ENCODE data around the gene SLC5A4. TPM values are rescaled to one million over a fixed set of nuclear protein-coding genes. Genes with fewer than 3 reads are reported as not detected.

Gene SLC5A4
- total RNA-seq, 1 experiment from 2014 or later, result not detected

DNA sequence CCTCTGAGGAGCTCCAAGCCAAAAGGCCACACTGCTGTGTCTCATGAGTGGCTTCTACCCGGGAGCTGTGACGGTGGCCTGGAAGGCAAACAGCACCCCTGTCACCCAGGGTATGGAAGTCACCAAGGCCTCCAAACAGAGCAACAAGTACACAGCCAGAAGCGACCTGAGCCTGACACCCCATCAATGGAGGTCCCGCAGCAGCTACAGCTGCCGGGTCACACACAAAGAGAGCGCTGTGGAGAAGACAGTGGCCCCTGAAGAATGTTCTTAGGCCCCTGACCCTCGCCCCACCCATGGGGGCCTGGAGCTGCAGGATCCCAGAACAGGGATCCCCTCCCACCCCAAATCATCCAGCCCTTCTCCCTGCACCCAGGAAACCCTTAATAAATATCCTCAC lies 55.2 kb downstream of the SLC5A4 start:
- Histone ChIP-seq H3K23me2 (ENCODE audit: insufficient read length, low read depth, low read length, poor library complexity, severe bottlenecking) (peaks cover 10% of the 10 kb centered on the region), H2BK20ac (ENCODE audit: low read depth, low read length, poor library complexity, severe bottlenecking) (no peak overlapping the region), H3K4me1 (ENCODE audit: insufficient read depth, low read length) (no peaks in the 10 kb centered on the region), H3K79me1 (ENCODE audit: insufficient read depth, low read depth, low read length, poor library complexity, severe bottlenecking) (no peaks in the 10 kb centered on the region), H3K79me2 (ENCODE audit: insufficient read depth, low read length) (no peaks in the 10 kb centered on the region), H3K14ac (ENCODE audit: insufficient read depth, low read length) (no peak overlapping the region), H2AK5ac (ENCODE audit: insufficient read length, low read length) (no peak overlapping the region), H4K8ac (replicated peaks; ENCODE audit: insufficient read length, low read depth, low read length) (no peak overlapping the region), H3K18ac (ENCODE audit: insufficient read length, low read depth, low read length) (no peak overlapping the region), H4K20me1 (ENCODE audit: control insufficient read depth, insufficient read depth, insufficient read length) (no peaks in the 10 kb centered on the region), H3K4ac (ENCODE audit: low read depth, low read length) (no peak overlapping the region), H2BK12ac (ENCODE audit: insufficient read length, low read depth, low read length) (no peak overlapping the region), H4K91ac (ENCODE audit: insufficient read length, low read depth, low read length) (no peak overlapping the region), H2BK5ac (ENCODE audit: insufficient read length, low read length) (no peak overlapping the region), H3K27me3 (ENCODE audit: insufficient read depth, low read length) (peaks cover 8% of the 10 kb centered on the region; the same call in 1 of the 2 replicates), H2AFZ (ENCODE audit: low read length) (no peak overlapping the region), H3T11ph (ENCODE audit: low read length) (no peak overlapping the region), H3K9me3 (ENCODE audit: control insufficient read depth, low read depth, low read length) (no peaks in the 10 kb centered on the region), H2BK120ac (ENCODE audit: low read depth, low read length, poor library complexity, severe bottlenecking) (no peak overlapping the region), H3K56ac (ENCODE audit: insufficient read length, low read depth, low read length) (no peak overlapping the region), H2BK15ac (ENCODE audit: low read depth, low read length) (no peak overlapping the region), H3K23ac (ENCODE audit: insufficient read length, low read depth, low read length) (no peak overlapping the region), H3K9ac (ENCODE audit: extremely low read depth, insufficient read length, low read length) (no peak overlapping the region), H3K27ac (ENCODE audit: insufficient read length, low read depth, low read length) (no peak overlapping the region), H4K5ac (ENCODE audit: insufficient read length, low read depth, low read length) (no peak overlapping the region), H3K4me2 (ENCODE audit: insufficient read depth, insufficient read length, low read length) (no peak overlapping the region)
- WGBS (ENCODE audit: extremely low coverage, insufficient read length, low lambda C conversion rate), result no CpG with 5 or more reads among the region's 7 CpGs
- TF ChIP-seq, protein P1, sequence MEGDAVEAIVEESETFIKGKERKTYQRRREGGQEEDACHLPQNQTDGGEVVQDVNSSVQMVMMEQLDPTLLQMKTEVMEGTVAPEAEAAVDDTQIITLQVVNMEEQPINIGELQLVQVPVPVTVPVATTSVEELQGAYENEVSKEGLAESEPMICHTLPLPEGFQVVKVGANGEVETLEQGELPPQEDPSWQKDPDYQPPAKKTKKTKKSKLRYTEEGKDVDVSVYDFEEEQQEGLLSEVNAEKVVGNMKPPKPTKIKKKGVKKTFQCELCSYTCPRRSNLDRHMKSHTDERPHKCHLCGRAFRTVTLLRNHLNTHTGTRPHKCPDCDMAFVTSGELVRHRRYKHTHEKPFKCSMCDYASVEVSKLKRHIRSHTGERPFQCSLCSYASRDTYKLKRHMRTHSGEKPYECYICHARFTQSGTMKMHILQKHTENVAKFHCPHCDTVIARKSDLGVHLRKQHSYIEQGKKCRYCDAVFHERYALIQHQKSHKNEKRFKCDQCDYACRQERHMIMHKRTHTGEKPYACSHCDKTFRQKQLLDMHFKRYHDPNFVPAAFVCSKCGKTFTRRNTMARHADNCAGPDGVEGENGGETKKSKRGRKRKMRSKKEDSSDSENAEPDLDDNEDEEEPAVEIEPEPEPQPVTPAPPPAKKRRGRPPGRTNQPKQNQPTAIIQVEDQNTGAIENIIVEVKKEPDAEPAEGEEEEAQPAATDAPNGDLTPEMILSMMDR (conservative IDR thresholded peaks at IDR 0.05), result no peak
- no peak overlapping the region for H3K27ac Mint-ChIP-seq
- peaks cover 93% of the 10 kb centered on the region for H3K27me3 Mint-ChIP-seq (ENCODE audit: low read depth)
- no peak overlapping the region for H3K4me3 Mint-ChIP-seq
- H3K9me3 Mint-ChIP-seq, result no peaks in the 10 kb centered on the region
- no peaks in the 10 kb centered on the region; a peak in 2 of 7 replicates for H3K36me3 Mint-ChIP-seq (ENCODE audit: insufficient read depth in 1 of 3, low read depth in 3 of 3)
- peaks cover 15 to 22% of the 10 kb centered on the region in 2 experiments for H3K4me1 Mint-ChIP-seq
- no peak for DNase-seq

Measured in H9 (cell line).